Heart left ventricle (tissue), 16 donors: Measurements from ENCODE around the gene CBX5. TPM values are rescaled to one million over a fixed set of nuclear protein-coding genes. Genes with fewer than 3 reads are reported as not detected.

Experiments
- ATAC-seq, 4 donors: fragments of 200-7000 bp; cut with Tn5 transposase; one replicate each; pipeline ENCODE4 v1.9.1; 2020 to 2022; ENCODE audit warnings: moderate library complexity in 4 of 4, mild to moderate bottlenecking in 3 of 4, moderate number of reproducible peaks in 1 of 4
- DNase-seq, 5 donors: peaks; one replicate each; pipeline ENCODE4 v3.0.0-alpha.2; 2020
- H3K27ac ChIP-seq, 12 donors: fragments of 200-600 bp; sonication (generic) in 4 of 12; one replicate each; pipeline versions ENCODE4 v1.5.0 to v1.8.0; 2016 to 2022; ENCODE audit warnings: mild to moderate bottlenecking in 2 of 12
- H3K27me3 ChIP-seq, 9 donors: fragments of 200-600 bp; sonication (generic) in 2 of 9; one replicate each; pipeline versions ENCODE4 v1.5.1 to v1.8.0; 2016 to 2022; ENCODE audit warnings: mild to moderate bottlenecking in 3 of 9
- H3K36me3 ChIP-seq, 9 donors: fragments of 200-600 bp; sonication (generic) in 2 of 9; one replicate each; pipeline versions ENCODE4 v1.5.0 to v1.8.0; 2018 to 2022; ENCODE audit warnings: mild to moderate bottlenecking in 2 of 9
- H3K4me1 ChIP-seq, 12 donors: fragments of 200-600 bp; sonication (generic) in 4 of 12; one replicate each; pipeline versions ENCODE4 v1.5.0 to v1.8.0; 2016 to 2022; ENCODE audit warnings: mild to moderate bottlenecking in 3 of 12
- H3K4me3 ChIP-seq, 12 donors: fragments of 200-600 bp; sonication (generic) in 4 of 12; one replicate each; pipeline versions ENCODE4 v1.5.0 to v1.8.0; 2017 to 2022; ENCODE audit warnings: mild to moderate bottlenecking in 9 of 12, moderate library complexity in 4 of 12
- H3K9me3 ChIP-seq, 12 donors: fragments of 200-600 bp; sonication (generic) in 4 of 12; one replicate each; pipeline versions ENCODE4 v1.5.0 to v1.8.0; 2016 to 2022; ENCODE audit warnings: mild to moderate bottlenecking in 1 of 12
- CTCF ChIP-seq, 12 donors: fragments of 200-600 bp; sonication (generic) in 4 of 12; IDR thresholded peaks; one replicate each; pipeline versions ENCODE4 v1.5.0 to v1.8.0; 2018 to 2022; ENCODE audit warnings: antibody characterized with exemption in 12 of 12, mild to moderate bottlenecking in 5 of 12
- POLR2A ChIP-seq, 2 donors: fragments of 450-650 bp; IDR thresholded peaks; one replicate each; pipeline ENCODE4 v1.6.1; 2017; ENCODE audit warnings: antibody characterized with exemption in 2 of 2, mild to moderate bottlenecking in 2 of 2, moderate library complexity in 2 of 2
- WGBS, 4 donors: extraction: QIAGEN DNeasy Blood & Tissue Kit in 2 of 4; methylation state at CpG; one replicate each; pipeline versions ENCODE4 v1.1.5 to v1.1.7; 2013 to 2018; 5-methylcytosine and 5-hydroxymethylcytosine counted together
- intact Hi-C, 10 donors: fragments of 100-400 bp; cut with DNase I; formaldehyde crosslinking; loops; one replicate each; pipeline versions ENCODE4 v1.11.1 to v1.14.2; 2022
- polyA plus RNA-seq, 2 donors: library from polyadenylated mRNA; stranded (reverse); fragments of 200-250 nt; gene quantifications; one replicate each; pipeline ENCODE4 v1.2.3, GENCODE V29; 2013
- total RNA-seq, 9 donors: library from RNA; depleted of rRNA in 2 of 9; stranded (reverse); fragments of >200 nt in 2 of 9; fragmentation: NEBNext Ultra II Directional in 3 of 9; extraction: Animal tissue kit (Norgen Biotek cat#: 25700) in 3 of 9; gene quantifications; one replicate each; pipeline versions ENCODE4 v1.1.0 to v1.2.4, GENCODE V29; 2016 to 2023
- donor health status: ischemic (EF 13 %, LVEDD 7.1; RV severe dilation, severe dysfunction).
- donor health status: healthy with polysubstance abuse.
- donor health status: DM: no; HTN: yes; CAD: no.
- donor health status: DM: no; HTN: no; CAD: no.
- donor health status: ischemic (EF 25% LVEDD 6.9; RV normal size, moderate dysfunction).
- donor health status: ischemic (EF 25% LVEDD 5.7; RV mildly dilated, moderate dysfunction).
- donor health status: healthy.
- donor health status: DM: yes; HTN: yes; CAD: no.
- donor health status: ischemic (EF 35%, LVEDD 5.7; RV mildly dilated, moderate dysfunction).
- donor health status: nonischemic (EF 11% LVEDD 7.7; RV severe dilation, severe dysfunction).
- donor health status: DM: yes; HTN: yes; CAD: no.
- donor health status: PGD.
- donor health status: ischemic (EF 29% LVEDD 5.4; RV normal size, mild dysfunction).
- donor health status: nonischemic (EF 23%, LVEDD 6.1; RV moderate dilation, normal function).

CBX5 gene
- total and polyA plus RNA-seq, 11 donors, result 18.4 to 59.5 (median 39.9) TPM

GRCh38 chr12:54249489-54249888 lies 30.4 kb downstream of the CBX5 start:
- no peaks in the 10 kb centered on the region for H3K27me3 ChIP-seq
- peaks cover 0 to 78% (median 65%) of the 10 kb centered on the region in 9 donors for H3K36me3 ChIP-seq
- ATAC-seq, result no peak
- WGBS, 4 donors, result 97 to 98% (median 97%) methylated on average over 5 of the region's 5 CpGs
- H3K27ac ChIP-seq, result peak overlapping the region in 6 of 12 donors; percentile 49 to 77 (median 57)
- H3K4me3 ChIP-seq, result no peak overlapping the region
- H3K9me3 ChIP-seq, result no peaks in the 10 kb centered on the region
- peaks cover 0 to 29% (median 11%) of the 10 kb centered on the region in 12 donors for H3K4me1 ChIP-seq
- intact Hi-C loops, result loop anchor here in 1 of 10 donors (5.0 kb wide), 1 partner anchor 78 kb away; the partner anchor contains the start of gene COPZ1
- TF ChIP-seq POLR2A (IDR thresholded peaks at IDR 0.05) (no peak), CTCF (IDR thresholded peaks at IDR 0.05) (no peak)
- DNase-seq, result no peak

GRCh38 chr12:54246011-54246641 lies 33.8 kb downstream of the CBX5 start:
- Histone ChIP-seq H3K36me3 (peaks cover 0 to 88% (median 77%) of the 10 kb centered on the region in 9 donors), H3K27me3 (no peaks in the 10 kb centered on the region), H3K4me3 (no peak overlapping the region), H3K4me1 (peaks cover 0 to 24% (median 9%) of the 10 kb centered on the region in 12 donors), H3K27ac (peak overlapping the region; percentile 3 to 83 (median 74)), H3K9me3 (no peaks in the 10 kb centered on the region)
- TF ChIP-seq POLR2A (IDR thresholded peaks at IDR 0.05) (no peak), CTCF (IDR thresholded peaks at IDR 0.05) (no peak)
- peak in 3 of 4 donors; percentile 38 to 63 (median 63) for ATAC-seq
- intact Hi-C loops, result loop anchor here in 1 of 10 donors (5.0 kb wide), 1 partner anchor 81 kb away; the partner anchor contains the start of gene COPZ1
- DNase-seq, result no peak
- WGBS, 4 donors, result 59 to 66% (median 63%) methylated on average over 6 of the region's 6 CpGs

- Histone ChIP-seq H3K9me3 (no peaks in the 10 kb centered on the region), H3K27ac (no peak overlapping the region), H3K4me1 (peaks cover 0 to 10% (median 0%) of the 10 kb centered on the region in 12 donors), H3K36me3 (peaks cover 0 to 92% (median 69%) of the 10 kb centered on the region in 9 donors), H3K27me3 (no peaks in the 10 kb centered on the region), H3K4me3 (no peak overlapping the region)
- no peak for ATAC-seq
- TF ChIP-seq POLR2A (IDR thresholded peaks at IDR 0.05), result no peak
- no peak for TF ChIP-seq CTCF (IDR thresholded peaks at IDR 0.05)
- 91 to 96% (median 94%) methylated on average over 2 of the region's 2 CpGs for WGBS, 4 donors
- no peak for DNase-seq
- intact Hi-C loops, result no loop called here
Observed at GRCh38 chr12:54240971-54241588, 38.8 kb downstream of the CBX5 start.

- 80 to 86% (median 83%) methylated on average over 2 of the region's 2 CpGs for WGBS, 4 donors
- peaks cover 0 to 10% (median 0%) of the 10 kb centered on the region in 12 donors for H3K4me1 ChIP-seq
- ATAC-seq (no peak), DNase-seq (no peak)
- peak overlapping the region in 1 of 12 donors; percentile 23 for H3K27ac ChIP-seq
- no peak for TF ChIP-seq POLR2A (IDR thresholded peaks at IDR 0.05)
- no peak for TF ChIP-seq CTCF (IDR thresholded peaks at IDR 0.05)
- H3K4me3 ChIP-seq, result no peak overlapping the region
- H3K27me3 ChIP-seq, result no peaks in the 10 kb centered on the region
- H3K36me3 ChIP-seq, result peaks cover 0 to 88% (median 59%) of the 10 kb centered on the region in 9 donors
- H3K9me3 ChIP-seq, result no peaks in the 10 kb centered on the region
- intact Hi-C loops, result no loop called here
Observed at GRCh38 chr12:54240129-54240528, 39.8 kb downstream of the CBX5 start.
